ENCODE data around the gene SNAP47.

- TF ChIP-seq OSR1 (CRISPR knock-in tag; IDR thresholded peaks at IDR 0.05) (no peak), ZFP3 (CRISPR knock-in tag; IDR thresholded peaks at IDR 0.05) (no peak), POU6F1 (CRISPR knock-in tag; IDR thresholded peaks at IDR 0.05; ENCODE audit: borderline replicate concordance, low read depth) (no peak), ZFP30 (CRISPR knock-in tag; IDR thresholded peaks at IDR 0.05) (no peak), TSHZ2 (CRISPR knock-in tag; IDR thresholded peaks at IDR 0.05) (no peak), ZNF70 (CRISPR knock-in tag; IDR thresholded peaks at IDR 0.05) (no peak), RARB (CRISPR knock-in tag; IDR thresholded peaks at IDR 0.05) (no peak), ARNTL (CRISPR knock-in tag; IDR thresholded peaks at IDR 0.05; ENCODE audit: borderline replicate concordance, low read depth) (no peak), TOX (CRISPR knock-in tag; IDR thresholded peaks at IDR 0.05; ENCODE audit: borderline replicate concordance) (no peak)
- TF ChIP-seq, protein P1, sequence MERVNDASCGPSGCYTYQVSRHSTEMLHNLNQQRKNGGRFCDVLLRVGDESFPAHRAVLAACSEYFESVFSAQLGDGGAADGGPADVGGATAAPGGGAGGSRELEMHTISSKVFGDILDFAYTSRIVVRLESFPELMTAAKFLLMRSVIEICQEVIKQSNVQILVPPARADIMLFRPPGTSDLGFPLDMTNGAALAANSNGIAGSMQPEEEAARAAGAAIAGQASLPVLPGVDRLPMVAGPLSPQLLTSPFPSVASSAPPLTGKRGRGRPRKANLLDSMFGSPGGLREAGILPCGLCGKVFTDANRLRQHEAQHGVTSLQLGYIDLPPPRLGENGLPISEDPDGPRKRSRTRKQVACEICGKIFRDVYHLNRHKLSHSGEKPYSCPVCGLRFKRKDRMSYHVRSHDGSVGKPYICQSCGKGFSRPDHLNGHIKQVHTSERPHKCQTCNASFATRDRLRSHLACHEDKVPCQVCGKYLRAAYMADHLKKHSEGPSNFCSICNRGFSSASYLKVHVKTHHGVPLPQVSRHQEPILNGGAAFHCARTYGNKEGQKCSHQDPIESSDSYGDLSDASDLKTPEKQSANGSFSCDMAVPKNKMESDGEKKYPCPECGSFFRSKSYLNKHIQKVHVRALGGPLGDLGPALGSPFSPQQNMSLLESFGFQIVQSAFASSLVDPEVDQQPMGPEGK (CRISPR knock-in tag; IDR thresholded peaks at IDR 0.05; ENCODE audit: borderline replicate concordance) = no peak
Observed at GRCh38 chr1:227771771-227772170, 36.5 kb downstream of the SNAP47 start.

All from SK-N-SH treated with all-trans-retinoic acid at 6 μM for 48 hours (cell line).